HG03060 (cell line): ENCODE results near the gene LPIN1.
"Not testable (repeated sequence)": the region's sequence is repeated elsewhere in the genome, so short reads cannot be mapped to it uniquely, and the experiment has no call there.

ENCODE experiments used
- ATAC-seq: cut with Tn5 transposase; IDR thresholded peaks from one replicate; pipeline ENCODE4 v1.9.1; 2021; ENCODE audit warnings: low read depth, moderate number of reproducible peaks; ENCODE audit not compliant: unreplicated experiment

LPIN1 gene

GRCh38 chr2:11715987-11716652 is 30.3 kb upstream of the LPIN1 start:
- no peak for ATAC-seq

- no peak for ATAC-seq
These were observed 29.6 kb upstream of the LPIN1 start for GRCh38 chr2:11716689-11717321.

- ATAC-seq: no peak
These were observed 28.8 kb upstream of the LPIN1 start for GRCh38 chr2:11717623-11718022.

GRCh38 chr2:11718606-11719005 is 27.8 kb upstream of the LPIN1 start:
- no peak for ATAC-seq

GRCh38 chr2:11719230-11719977 is 27.0 kb upstream of the LPIN1 start:
- no peak for ATAC-seq

GRCh38 chr2:11720752-11721151 is 25.7 kb upstream of the LPIN1 start:
- no peak for ATAC-seq

GRCh38 chr2:11722292-11723060 is 24.0 kb upstream of the LPIN1 start:
- no peak for ATAC-seq

- ATAC-seq: no peak
These were observed 23.4 kb upstream of the LPIN1 start for GRCh38 chr2:11723061-11723371.

GRCh38 chr2:11724151-11724550 is 22.3 kb upstream of the LPIN1 start:
- no peak for ATAC-seq

GRCh38 chr2:11726384-11726783 is 20.0 kb upstream of the LPIN1 start:
- ATAC-seq: no peak

- no peak for ATAC-seq
These were observed 16.8 kb upstream of the LPIN1 start for GRCh38 chr2:11729362-11730212.

GRCh38 chr2:11731214-11731984 is 15.0 kb upstream of the LPIN1 start:
- ATAC-seq: not testable (repeated sequence)

GRCh38 chr2:11732587-11732986 is 13.8 kb upstream of the LPIN1 start:
- no peak for ATAC-seq

GRCh38 chr2:11737852-11738251 is 8.6 kb upstream of the LPIN1 start:
- ATAC-seq: not testable (repeated sequence)

GRCh38 chr2:11738589-11739436 is 7.6 kb upstream of the LPIN1 start:
- no peak for ATAC-seq

- ATAC-seq: no peak
These were observed 5.7 kb upstream of the LPIN1 start for GRCh38 chr2:11740723-11741122.

- ATAC-seq: no peak
These were observed 4.1 kb upstream of the LPIN1 start for GRCh38 chr2:11742317-11742701.

- ATAC-seq: no peak
These were observed 3.6 kb upstream of the LPIN1 start for GRCh38 chr2:11742702-11743357.
